ENCODE results near the gene SCGB3A2. TPM values are rescaled to one million over a fixed set of nuclear protein-coding genes. Genes with fewer than 3 reads are reported as not detected.

Gene SCGB3A2, protein sequence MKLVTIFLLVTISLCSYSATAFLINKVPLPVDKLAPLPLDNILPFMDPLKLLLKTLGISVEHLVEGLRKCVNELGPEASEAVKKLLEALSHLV
- total RNA-seq, result not detected
- 0 reads per million in 2 donors for total RNA-seq

GRCh38 chr5:147878066-147878759 lies at the start of gene SCGB3A2:
SCGB3A2 (plus strand) TSS chr5:147878711; CDS start chr5:147878804, 93 bp downstream.
- H3K4me1 Mint-ChIP-seq, result peaks cover under 1% of the 10 kb centered on the region
- no peak within 1 kb of the TSS for H3K27ac Mint-ChIP-seq
- no peak for ATAC-seq
- no peak for DNase-seq
- no peaks in the 10 kb centered on the region for H3K36me3 Mint-ChIP-seq (ENCODE audit: low read depth)
- no peaks in the 10 kb centered on the region for H3K9me3 ChIP-seq (ENCODE audit: control insufficient read depth, low read length, poor library complexity, severe bottlenecking)
- H3K27me3 Mint-ChIP-seq, result no peaks in the 10 kb centered on the region
- H3K4me3 Mint-ChIP-seq, result no peak within 1 kb of the TSS

GRCh38 chr5:147830035-147830434 lies 48.5 kb upstream of the SCGB3A2 start:
- Mint-ChIP-seq H3K36me3 (ENCODE audit: low read depth) (no peaks in the 10 kb centered on the region), H3K4me3 (no peak overlapping the region), H3K27me3 (peaks cover 27% of the 10 kb centered on the region), H3K4me1 (no peaks in the 10 kb centered on the region), H3K27ac (no peak overlapping the region)
- no peak for DNase-seq
- ATAC-seq, result no peak
- H3K9me3 ChIP-seq (ENCODE audit: control insufficient read depth, low read length, poor library complexity, severe bottlenecking), result no peaks in the 10 kb centered on the region

- H3K4me1 Mint-ChIP-seq, result no peaks in the 10 kb centered on the region
- H3K36me3 Mint-ChIP-seq (ENCODE audit: low read depth), result no peaks in the 10 kb centered on the region
These were observed 47.0 kb upstream of the SCGB3A2 start, which contains the start of gene SPINK1 for GRCh38 chr5:147831465-147831864. SPINK1 (minus strand) TSS chr5:147831671; CDS start chr5:147831577, 94 bp downstream.

GRCh38 chr5:147832541-147832940 lies 46.0 kb upstream of the SCGB3A2 start:
- Mint-ChIP-seq H3K27ac (no peak overlapping the region), H3K27me3 (peaks cover 37% of the 10 kb centered on the region), H3K4me3 (no peak overlapping the region), H3K36me3 (ENCODE audit: low read depth) (no peaks in the 10 kb centered on the region), H3K4me1 (no peaks in the 10 kb centered on the region)
- H3K9me3 ChIP-seq (ENCODE audit: control insufficient read depth, low read length, poor library complexity, severe bottlenecking), result no peaks in the 10 kb centered on the region
- DNase-seq (no peak), ATAC-seq (no peak)

More at GRCh38 chr5:147831465-147831864, 47.0 kb upstream of the SCGB3A2 start, which contains the start of gene SPINK1:
- peaks cover 36% of the 10 kb centered on the region for H3K27me3 Mint-ChIP-seq
- no peak within 1 kb of the TSS for H3K27ac Mint-ChIP-seq
- no peaks in the 10 kb centered on the region for H3K9me3 ChIP-seq (ENCODE audit: control insufficient read depth, low read length, poor library complexity, severe bottlenecking)
- DNase-seq, result no peak
- ATAC-seq, result no peak
- H3K4me3 Mint-ChIP-seq, result no peak within 1 kb of the TSS

DNA sequence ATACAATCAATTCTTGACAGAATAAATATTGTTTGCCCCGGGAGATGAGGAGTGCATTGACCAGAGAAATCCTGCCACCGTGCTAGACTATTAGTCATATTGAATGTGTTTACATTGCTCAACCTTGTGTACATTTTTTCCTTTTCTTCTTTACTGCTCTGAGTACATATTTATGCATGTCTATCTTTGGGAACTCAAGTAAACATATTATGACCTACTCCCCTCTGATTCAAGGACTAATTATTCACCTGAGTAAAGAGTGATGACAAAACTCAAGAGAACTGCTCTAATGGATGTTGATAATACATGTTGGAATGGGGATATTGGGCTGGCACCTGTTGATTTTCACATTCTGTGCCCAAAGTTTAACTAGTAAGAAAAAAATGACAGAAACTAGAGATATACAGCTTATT lies 43.1 kb upstream of the SCGB3A2 start:
- ATAC-seq (no peak), DNase-seq (no peak)
- Mint-ChIP-seq H3K27ac (no peak overlapping the region), H3K4me3 (no peak overlapping the region), H3K36me3 (ENCODE audit: low read depth) (no peaks in the 10 kb centered on the region), H3K27me3 (peaks cover 24% of the 10 kb centered on the region), H3K4me1 (no peaks in the 10 kb centered on the region)
- no peaks in the 10 kb centered on the region for H3K9me3 ChIP-seq (ENCODE audit: control insufficient read depth, low read length, poor library complexity, severe bottlenecking)

DNA sequence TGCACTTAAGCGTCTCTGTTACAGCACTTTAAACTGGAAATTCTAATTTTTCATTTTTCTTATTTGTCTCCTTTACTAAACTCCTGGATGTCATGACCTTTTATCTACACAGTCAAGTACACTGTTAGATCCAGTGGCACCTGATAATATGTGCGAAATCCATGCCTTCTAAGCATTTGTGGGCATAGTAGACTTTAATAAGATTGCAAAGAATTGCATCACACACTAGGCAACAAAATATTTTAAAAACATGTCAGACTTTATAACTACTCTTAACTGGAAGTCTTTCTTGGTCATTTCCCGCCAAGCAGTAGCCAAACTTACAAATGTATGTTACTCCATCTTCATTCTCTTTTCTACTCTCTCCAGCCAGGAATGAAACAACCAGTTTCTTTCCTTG lies 42.1 kb upstream of the SCGB3A2 start:
- H3K27me3 Mint-ChIP-seq, result peaks cover 28% of the 10 kb centered on the region
- no peaks in the 10 kb centered on the region for H3K4me1 Mint-ChIP-seq
- no peak overlapping the region for H3K4me3 Mint-ChIP-seq
- DNase-seq (no peak), ATAC-seq (no peak)
- H3K36me3 Mint-ChIP-seq (ENCODE audit: low read depth), result no peaks in the 10 kb centered on the region
- no peak overlapping the region for H3K27ac Mint-ChIP-seq
- H3K9me3 ChIP-seq (ENCODE audit: control insufficient read depth, low read length, poor library complexity, severe bottlenecking), result no peaks in the 10 kb centered on the region

- no peaks in the 10 kb centered on the region for H3K4me1 Mint-ChIP-seq
- no peak for DNase-seq
- no peak overlapping the region for H3K27ac Mint-ChIP-seq
- no peak for ATAC-seq
- H3K27me3 Mint-ChIP-seq, result peaks cover 26% of the 10 kb centered on the region
- no peak overlapping the region for H3K4me3 Mint-ChIP-seq
- no peaks in the 10 kb centered on the region for H3K36me3 Mint-ChIP-seq (ENCODE audit: low read depth)
- H3K9me3 ChIP-seq (ENCODE audit: control insufficient read depth, low read length, poor library complexity, severe bottlenecking), result no peaks in the 10 kb centered on the region
These were observed 35.6 kb upstream of the SCGB3A2 start for GRCh38 chr5:147842869-147843268.

- Mint-ChIP-seq H3K27ac (no peak overlapping the region), H3K4me1 (peaks cover 3% of the 10 kb centered on the region), H3K36me3 (ENCODE audit: low read depth) (no peaks in the 10 kb centered on the region), H3K27me3 (peaks cover 41% of the 10 kb centered on the region), H3K4me3 (no peak overlapping the region)
- ATAC-seq, result no peak
- DNase-seq, result no peak
- no peaks in the 10 kb centered on the region for H3K9me3 ChIP-seq (ENCODE audit: control insufficient read depth, low read length, poor library complexity, severe bottlenecking)
These were observed 33.7 kb upstream of the SCGB3A2 start for GRCh38 chr5:147844846-147845245.

DNA sequence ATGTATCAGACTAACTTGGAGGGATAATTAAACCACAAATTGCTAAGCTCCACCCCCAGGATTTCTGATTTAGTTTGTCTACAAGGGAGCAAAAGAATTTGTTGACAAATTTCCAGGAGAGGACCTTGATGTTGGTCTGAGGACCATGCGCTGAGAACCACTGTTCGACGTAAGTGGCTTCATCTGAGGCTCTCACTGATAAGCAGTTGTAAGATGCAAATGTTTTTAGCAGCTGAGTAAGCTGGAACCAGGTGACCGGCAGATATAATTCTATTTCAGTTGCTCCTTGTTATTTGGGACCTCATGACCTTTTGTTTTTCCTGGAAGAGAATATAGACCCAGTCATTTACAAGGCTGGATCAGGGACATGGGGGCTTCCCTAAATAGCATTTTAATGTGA lies 32.9 kb upstream of the SCGB3A2 start:
- peaks cover 3% of the 10 kb centered on the region for H3K4me1 Mint-ChIP-seq
- peaks cover 45% of the 10 kb centered on the region for H3K27me3 Mint-ChIP-seq
- no peaks in the 10 kb centered on the region for H3K9me3 ChIP-seq (ENCODE audit: control insufficient read depth, low read length, poor library complexity, severe bottlenecking)
- DNase-seq (no peak), ATAC-seq (no peak)
- no peak overlapping the region for H3K4me3 Mint-ChIP-seq
- H3K27ac Mint-ChIP-seq, result no peak overlapping the region
- no peaks in the 10 kb centered on the region for H3K36me3 Mint-ChIP-seq (ENCODE audit: low read depth)

- no peak overlapping the region for H3K27ac Mint-ChIP-seq
- peaks cover 5% of the 10 kb centered on the region for H3K9me3 ChIP-seq (ENCODE audit: control insufficient read depth, low read length, poor library complexity, severe bottlenecking)
- no peaks in the 10 kb centered on the region for H3K36me3 Mint-ChIP-seq (ENCODE audit: low read depth)
- peaks cover 26% of the 10 kb centered on the region for H3K27me3 Mint-ChIP-seq
- H3K4me1 Mint-ChIP-seq, result peaks cover 5% of the 10 kb centered on the region
- DNase-seq, result no peak
- no peak for ATAC-seq
- no peak overlapping the region for H3K4me3 Mint-ChIP-seq
These were observed 29.3 kb upstream of the SCGB3A2 start for GRCh38 chr5:147849226-147849625.

DNA sequence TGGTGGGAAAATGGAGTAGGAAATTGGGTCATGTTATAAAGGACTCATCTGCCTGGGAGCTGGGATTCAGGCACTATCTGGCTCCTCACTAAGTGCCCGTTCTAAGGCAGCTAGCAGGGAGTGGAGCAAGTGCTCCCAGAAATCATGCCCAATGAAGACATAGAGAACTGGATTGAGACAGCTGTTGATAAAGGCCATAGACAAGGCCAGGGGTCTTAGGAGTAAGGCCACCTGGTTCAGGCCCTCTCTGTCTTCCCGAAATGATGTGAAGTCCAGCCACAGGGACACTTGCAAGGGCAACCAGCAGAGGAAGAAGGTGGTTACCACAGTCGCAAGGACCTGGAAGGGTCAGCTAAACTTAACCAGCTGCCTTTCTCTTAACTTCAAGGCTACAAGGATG lies 26.9 kb upstream of the SCGB3A2 start:
- peaks cover 5% of the 10 kb centered on the region for H3K9me3 ChIP-seq (ENCODE audit: control insufficient read depth, low read length, poor library complexity, severe bottlenecking)
- Mint-ChIP-seq H3K36me3 (ENCODE audit: low read depth) (no peaks in the 10 kb centered on the region), H3K4me1 (peaks cover 5% of the 10 kb centered on the region), H3K4me3 (no peak overlapping the region), H3K27me3 (peaks cover 39% of the 10 kb centered on the region), H3K27ac (no peak overlapping the region)
- no peak for DNase-seq
- ATAC-seq, result no peak

- ATAC-seq (no peak), DNase-seq (no peak)
- no peaks in the 10 kb centered on the region for H3K36me3 Mint-ChIP-seq (ENCODE audit: low read depth)
- H3K9me3 ChIP-seq (ENCODE audit: control insufficient read depth, low read length, poor library complexity, severe bottlenecking), result peaks cover 5% of the 10 kb centered on the region
- no peak overlapping the region for H3K4me3 Mint-ChIP-seq
- H3K27ac Mint-ChIP-seq, result no peak overlapping the region
- peaks cover 5% of the 10 kb centered on the region for H3K4me1 Mint-ChIP-seq
- peaks cover 34% of the 10 kb centered on the region for H3K27me3 Mint-ChIP-seq
These were observed 26.1 kb upstream of the SCGB3A2 start for GRCh38 chr5:147852365-147852764.

DNA sequence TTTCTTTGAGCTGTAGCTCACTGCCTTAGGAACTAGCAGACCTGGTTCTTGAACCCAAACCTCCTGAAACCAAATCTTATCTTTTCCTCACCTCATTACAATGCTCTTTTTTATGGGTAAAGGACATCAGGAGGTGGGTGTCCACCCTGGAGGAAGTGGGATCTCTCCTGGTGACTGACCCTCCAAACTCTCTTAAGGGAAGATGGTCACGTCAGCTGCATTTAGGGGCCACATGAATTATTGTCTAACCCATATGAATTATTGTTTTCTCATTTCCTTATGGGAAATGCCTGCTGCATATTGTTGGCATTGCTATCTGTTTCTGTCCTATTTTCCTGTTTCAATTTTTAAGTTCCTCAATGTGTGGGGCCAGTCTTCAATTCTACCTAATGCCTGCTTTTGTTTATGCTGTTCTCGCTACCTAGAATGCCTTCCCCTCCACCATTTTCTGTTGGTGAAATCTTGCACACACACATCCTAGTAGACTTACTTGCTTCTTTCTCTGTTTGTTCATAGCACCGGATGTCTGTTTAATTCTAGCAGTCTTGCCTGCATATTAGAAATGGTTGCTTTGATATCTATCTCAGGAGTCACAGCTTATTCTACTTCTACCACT lies 25.0 kb upstream of the SCGB3A2 start:
- peaks cover 4% of the 10 kb centered on the region for H3K4me1 Mint-ChIP-seq
- no peak overlapping the region for H3K4me3 Mint-ChIP-seq
- no peak for DNase-seq
- no peaks in the 10 kb centered on the region for H3K36me3 Mint-ChIP-seq (ENCODE audit: low read depth)
- peaks cover 33% of the 10 kb centered on the region for H3K27me3 Mint-ChIP-seq
- H3K9me3 ChIP-seq (ENCODE audit: control insufficient read depth, low read length, poor library complexity, severe bottlenecking), result peaks cover 5% of the 10 kb centered on the region
- no peak overlapping the region for H3K27ac Mint-ChIP-seq
- ATAC-seq, result no peak

Data from T-helper 17 cell (primary cell).